A549 (cell line): ENCODE results near the gene TPD52L1. TPM values are rescaled to one million over a fixed set of nuclear protein-coding genes. Genes with fewer than 3 reads are reported as not detected.

Experiments used
- ATAC-seq, 2 experiments: fragments of 200-7000 bp in 1 of 2; fragments of >200 bp in 1 of 2; cut with Nextera tagmentation in 1 of 2; cut with Tn5 transposase in 1 of 2; 3 replicates each; pipeline versions ENCODE4 v1.8.0 to v1.9.1; 2018 to 2020; ENCODE audit warnings: mild to moderate bottlenecking in 1 of 2, moderate library complexity in 1 of 2
- CTCF ChIA-PET: fragments of 300-600 bp; sonication (Branson Sonifier 250); formaldehyde crosslinking; extraction: SDS; loops from one replicate; lab custom pipeline; 2021; ENCODE audit warnings: antibody characterized with exemption, inconsistent platforms; lab: Yijun Ruan, JAX
- POLR2A ChIA-PET: fragments of 350-600 bp; formaldehyde crosslinking; extraction: SDS; loops from one replicate; lab custom pipeline; 2021; ENCODE audit warnings: antibody characterized with exemption, inconsistent platforms; lab: Yijun Ruan, JAX
- DNase-seq, 2 experiments: peaks; one replicate each; pipeline versions ENCODE4 v3.0.0 to v3.0.0-alpha.2; 2011 to 2016; ENCODE audit warnings: low read depth in 1 of 2, low spot score in 1 of 2
- FAIRE-seq: peaks from 2 replicates; lab custom pipeline; 2011; peaks lifted over from hg19 to GRCh38; lab: Jason Lieb, UNC
- H3K27ac ChIP-seq, 2 experiments: fragments of >200 bp; sonication (Bioruptor Twin); formaldehyde crosslinking; 3 replicates each; pipeline ENCODE4 v1.5.1; 2016 to 2017
- H3K4me1 ChIP-seq: fragments of >200 bp; sonication (Bioruptor Twin); formaldehyde crosslinking; 3 replicates; pipeline ENCODE4 v1.6.1; 2016
- H3K4me2 ChIP-seq: fragments of >200 bp; sonication (Bioruptor Twin); formaldehyde crosslinking; 3 replicates; pipeline ENCODE4 v1.6.1; 2016
- H3K4me3 ChIP-seq: fragments of >200 bp; sonication (Bioruptor Twin); formaldehyde crosslinking; 3 replicates; pipeline ENCODE4 v1.5.1; 2016
- H3K9me3 ChIP-seq: fragments of >200 bp; sonication (Bioruptor Twin); formaldehyde crosslinking; 3 replicates; pipeline ENCODE4 v1.6.1; 2016
- CBX8 ChIP-seq: fragments of 200-600 bp; sonication (generic); IDR thresholded peaks from 2 replicates; pipeline ENCODE4 v1.6.1; 2016
- CHD2 ChIP-seq: fragments of 150-350 bp; IDR thresholded peaks from 2 replicates; pipeline ENCODE4 v1.6.1; 2014; ENCODE audit warnings: low read length; ENCODE audit not compliant: partially characterized antibody
- ELK1 ChIP-seq: fragments of 150-350 bp; IDR thresholded peaks from 2 replicates; pipeline ENCODE4 v1.6.1; 2014; ENCODE audit warnings: low read depth, mild to moderate bottlenecking, low read length
- EP300 ChIP-seq, 2 experiments: fragments of >200 bp; sonication (Bioruptor Twin); formaldehyde crosslinking; IDR thresholded peaks; 2 replicates in 1 of 2; 3 replicates in 1 of 2; pipeline ENCODE4 v1.6.1; 2016 to 2017
- FOSB ChIP-seq: fragments of 250-450 bp; sonication (Bioruptor Pico); IDR thresholded peaks from 2 replicates; pipeline ENCODE4 v1.5.0; 2020; ENCODE audit warnings: mild to moderate bottlenecking, moderate library complexity
- FOXS1 ChIP-seq: fragments of 250-450 bp; sonication (Bioruptor Pico); IDR thresholded peaks from 2 replicates; pipeline ENCODE4 v1.5.0; 2020; ENCODE audit warnings: mild to moderate bottlenecking, moderate library complexity
- GATA3 ChIP-seq: IDR thresholded peaks from 2 replicates; pipeline ENCODE4 v1.6.1; 2012; ENCODE audit warnings: borderline replicate concordance
- HDAC2 ChIP-seq: fragments of 200-600 bp; sonication (generic); IDR thresholded peaks from 2 replicates; pipeline ENCODE4 v1.6.1; 2016
- MAFK ChIP-seq: fragments of 450-650 bp; IDR thresholded peaks from 2 replicates; pipeline ENCODE4 v1.6.1; 2014; ENCODE audit not compliant: partially characterized antibody
- MYC ChIP-seq: IDR thresholded peaks from 2 replicates; pipeline ENCODE4 v1.6.1; 2012; ENCODE audit warnings: mild to moderate bottlenecking, inconsistent platforms, low read length, improper control_type of control experiment, borderline replicate concordance
- NPAS2 ChIP-seq: fragments of 250-450 bp; sonication (Bioruptor Pico); IDR thresholded peaks from 2 replicates; pipeline ENCODE4 v1.8.0; 2022; ENCODE audit warnings: mild to moderate bottlenecking, moderate library complexity, borderline replicate concordance
- RARB ChIP-seq: fragments of 250-450 bp; sonication (Bioruptor Pico); IDR thresholded peaks from 2 replicates; pipeline ENCODE4 v1.8.0; 2021; ENCODE audit warnings: mild to moderate bottlenecking, moderate library complexity
- SMC3 ChIP-seq: fragments of >200 bp; sonication (Bioruptor Twin); formaldehyde crosslinking; IDR thresholded peaks from 3 replicates; pipeline ENCODE4 v1.6.1; 2018; ENCODE audit warnings: inconsistent platforms
- TP53 ChIP-seq: fragments of 250-450 bp; sonication (Bioruptor Pico); IDR thresholded peaks from 2 replicates; pipeline ENCODE4 v1.5.0; 2021; ENCODE audit warnings: mild to moderate bottlenecking, moderate library complexity
- USF2 ChIP-seq: fragments of 450-650 bp; IDR thresholded peaks from 2 replicates; pipeline ENCODE4 v1.6.1; 2014; ENCODE audit warnings: antibody characterized with exemption
- ZC3H11A ChIP-seq: fragments of 450-650 bp; IDR thresholded peaks from 2 replicates; pipeline ENCODE4 v1.6.1; 2014; ENCODE audit warnings: antibody characterized with exemption, mild to moderate bottlenecking
- ZFP36 ChIP-seq: fragments of 450-650 bp; IDR thresholded peaks from 2 replicates; pipeline ENCODE4 v1.6.1; 2014; ENCODE audit warnings: borderline replicate concordance; ENCODE audit not compliant: partially characterized antibody
- ZSCAN20 ChIP-seq: fragments of 250-450 bp; sonication (Bioruptor Pico); IDR thresholded peaks from 2 replicates; pipeline ENCODE4 v1.8.0; 2022; ENCODE audit warnings: mild to moderate bottlenecking, moderate library complexity
- WGBS: methylation state at CpG from one replicate; pipeline ENCODE4 v1.1.6; 2017; ENCODE audit errors: missing lambda C conversion rate; 5-methylcytosine and 5-hydroxymethylcytosine counted together
- polyA plus RNA-seq, 4 experiments: library from polyadenylated mRNA; depleted of rRNA in 3 of 4; stranded (reverse); fragments of >200 nt; fragmentation: RNase III in 1 of 4; extraction: RNeasy Plus Mini Kit Qiagen cat#74134 plus additional on column Dnase treatment in 1 of 4; gene quantifications; 2 replicates in 3 of 4; 3 replicates in 1 of 4; pipeline ENCODE4 v1.2.3, GENCODE V29; 2011 to 2017
- TF ChIP-seq, protein P1 (sequence below): fragments of 250-450 bp; sonication (Bioruptor Pico); IDR thresholded peaks from 2 replicates; pipeline ENCODE4 v1.5.0; 2021; ENCODE audit warnings: mild to moderate bottlenecking, moderate library complexity, borderline replicate concordance
- TF ChIP-seq, protein P2 (sequence below): IDR thresholded peaks from 2 replicates; pipeline ENCODE4 v1.6.1; 2012; ENCODE audit warnings: low read depth, borderline replicate concordance

The TPD52L1 gene
- polyA plus RNA-seq, 2 of the 4 experiments (the other 2 are of a cell fraction): 90.1 to 144 TPM

GRCh38 chr6:125213939-125214338 is 60.4 kb downstream of the TPD52L1 start:
- DNase-seq (no peak), ATAC-seq (peak; percentile 43 to 70; a peak in 3 of 6 replicates), FAIRE-seq (no peak)
- Histone ChIP-seq H3K4me1 (0 out of 3 replicates have a peak, but pooled peaks cover 14% of the 10 kb centered on the region), H3K27ac (peak overlapping the region in 1 of 2 experiments; percentile 48; a peak in 2 of 6 replicates), H3K4me3 (no peak overlapping the region), H3K9me3 (no peaks in the 10 kb centered on the region), H3K4me2 (no peak overlapping the region)
- WGBS: 92% methylated on average over 3 of the region's 3 CpGs
- TF ChIP-seq ELK1 (no peak), SMC3 (no peak), RARB (CRISPR knock-in tag) (no peak), CHD2 (no peak), USF2 (no peak), HDAC2 (no peak), MYC (no peak), EP300 (IDR thresholded peaks at IDR 0.05) (no peak), ZC3H11A (no peak)
- TF ChIP-seq, protein P1, sequence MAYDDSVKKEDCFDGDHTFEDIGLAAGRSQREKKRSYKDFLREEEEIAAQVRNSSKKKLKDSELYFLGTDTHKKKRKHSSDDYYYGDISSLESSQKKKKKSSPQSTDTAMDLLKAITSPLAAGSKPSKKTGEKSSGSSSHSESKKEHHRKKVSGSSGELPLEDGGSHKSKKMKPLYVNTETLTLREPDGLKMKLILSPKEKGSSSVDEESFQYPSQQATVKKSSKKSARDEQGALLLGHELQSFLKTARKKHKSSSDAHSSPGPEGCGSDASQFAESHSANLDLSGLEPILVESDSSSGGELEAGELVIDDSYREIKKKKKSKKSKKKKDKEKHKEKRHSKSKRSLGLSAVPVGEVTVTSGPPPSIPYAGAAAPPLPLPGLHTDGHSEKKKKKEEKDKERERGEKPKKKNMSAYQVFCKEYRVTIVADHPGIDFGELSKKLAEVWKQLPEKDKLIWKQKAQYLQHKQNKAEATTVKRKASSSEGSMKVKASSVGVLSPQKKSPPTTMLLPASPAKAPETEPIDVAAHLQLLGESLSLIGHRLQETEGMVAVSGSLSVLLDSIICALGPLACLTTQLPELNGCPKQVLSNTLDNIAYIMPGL (CRISPR knock-in tag): no peak
- POLR2A ChIA-PET: no interaction called here
- CTCF ChIA-PET: interaction anchor here (0.6 to 2.3 kb wide), 3 partner anchors 9 to 99 kb away, joined by 3 to 9 read pairs (median 3); no protein-coding TSS in a partner anchor

DNA sequence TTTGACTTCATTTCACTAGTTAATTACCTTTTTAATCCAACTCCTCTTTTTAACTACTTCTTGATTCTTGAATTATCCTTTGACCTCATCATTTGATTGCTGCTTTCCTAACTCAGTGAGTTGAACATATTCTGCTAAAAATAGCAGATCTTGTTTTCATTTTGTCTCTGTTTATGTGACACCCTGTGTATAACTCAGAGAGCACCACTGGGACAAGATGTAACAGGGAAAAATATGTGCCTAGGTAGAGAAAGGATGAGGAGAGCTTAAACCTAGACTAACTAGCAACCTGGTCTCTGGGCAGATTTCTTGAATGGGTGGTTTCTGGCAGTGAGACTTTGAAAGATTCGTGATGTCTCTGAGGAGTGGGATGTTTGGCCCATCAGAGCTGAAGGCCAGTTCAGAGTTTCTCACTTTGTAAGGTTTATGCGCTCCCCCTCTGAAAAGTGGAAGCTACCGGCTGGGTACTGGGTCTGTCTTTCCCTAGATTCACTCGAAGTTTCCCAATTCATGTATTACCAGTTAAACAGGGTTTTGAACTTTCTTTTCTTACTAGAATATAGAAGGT is 61.8 kb downstream of the TPD52L1 start:
- no peak overlapping the region for H3K4me3 ChIP-seq
- no peak overlapping the region for H3K4me2 ChIP-seq
- DNase-seq (no peak), ATAC-seq (no peak), FAIRE-seq (no peak)
- H3K9me3 ChIP-seq: no peaks in the 10 kb centered on the region
- peaks cover 22% of the 10 kb centered on the region for H3K4me1 ChIP-seq
- TF ChIP-seq ZFP36 (no peak), ZSCAN20 (no peak), CHD2 (no peak), FOSB (CRISPR knock-in tag) (no peak), FOXS1 (CRISPR knock-in tag) (no peak), NPAS2 (CRISPR knock-in tag) (no peak)
- TF ChIP-seq, protein P2, sequence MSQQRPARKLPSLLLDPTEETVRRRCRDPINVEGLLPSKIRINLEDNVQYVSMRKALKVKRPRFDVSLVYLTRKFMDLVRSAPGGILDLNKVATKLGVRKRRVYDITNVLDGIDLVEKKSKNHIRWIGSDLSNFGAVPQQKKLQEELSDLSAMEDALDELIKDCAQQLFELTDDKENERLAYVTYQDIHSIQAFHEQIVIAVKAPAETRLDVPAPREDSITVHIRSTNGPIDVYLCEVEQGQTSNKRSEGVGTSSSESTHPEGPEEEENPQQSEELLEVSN: no peak
- ChIA-PET CTCF (no interaction called here), POLR2A (no interaction called here)
- no peak overlapping the region; a peak in 1 of 6 replicates for H3K27ac ChIP-seq
- WGBS: 85% methylated on average over 4 of the region's 4 CpGs

DNA sequence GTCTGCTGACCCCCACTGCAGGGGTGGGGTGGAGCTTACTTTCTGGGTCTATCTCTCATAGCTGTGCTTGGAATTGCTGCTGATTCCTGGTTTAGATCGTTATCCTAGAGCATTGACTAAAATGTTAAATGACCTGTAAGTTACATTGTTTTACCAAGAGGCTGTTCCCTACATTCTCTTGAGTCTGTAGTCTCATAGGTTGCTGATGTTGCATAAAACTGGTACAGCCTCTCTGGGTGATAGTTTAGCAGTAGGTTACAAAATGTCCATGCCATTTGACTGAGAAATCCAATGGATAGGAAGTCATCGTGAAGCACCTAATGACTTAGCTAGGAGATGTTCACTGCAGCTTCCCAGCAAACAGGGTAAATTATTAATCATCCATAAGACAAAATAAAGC is 62.4 kb downstream of the TPD52L1 start:
- TF ChIP-seq MAFK (peak; percentile 61), CBX8 (no peak), TP53 (CRISPR knock-in tag) (no peak), USF2 (no peak), GATA3 (no peak), SMC3 (no peak)

More for the DNA sequence above, 62.4 kb downstream of the TPD52L1 start:
- POLR2A ChIA-PET: interaction anchor here (0.6 kb wide), 1 partner anchor 14 kb away, joined by 9 read pairs; no protein-coding TSS in a partner anchor
- no peak for FAIRE-seq
- no peak for ATAC-seq
- CTCF ChIA-PET: no interaction called here
- H3K9me3 ChIP-seq: no peaks in the 10 kb centered on the region
- no peak overlapping the region for H3K4me2 ChIP-seq
- WGBS: 84% methylated on average over 2 of the region's 2 CpGs
- DNase-seq: no peak
- H3K4me1 ChIP-seq: peaks cover 28% of the 10 kb centered on the region
- no peak overlapping the region for H3K4me3 ChIP-seq
- peak overlapping the region in 1 of 2 experiments; percentile 57; a peak in 3 of 6 replicates for H3K27ac ChIP-seq
